Activated T-cell treated with anti-CD3 and anti-CD28 coated beads, Interleukin-2, amount 50 U/mL, for 4 hours (primary cell): ENCODE results near the gene WBP2NL. TPM values are rescaled to one million over a fixed set of nuclear protein-coding genes. Genes with fewer than 3 reads are reported as not detected.

Experiments used
- ATAC-seq, 2 donors: fragments of 200-7000 bp; cut with Tn5 transposase; one replicate each; pipeline ENCODE4 v1.10.0; 2021
- DNase-seq: peaks from one replicate; pipeline ENCODE4 v3.0.0-alpha.2; 2020
- H3K27me3 Mint-ChIP-seq: one replicate; pipeline ENCODE4 v1.8.0; 2021; ENCODE audit warnings: low read depth, mixed read lengths
- H3K36me3 Mint-ChIP-seq: one replicate; pipeline ENCODE4 v1.8.0; 2022; ENCODE audit warnings: mixed read lengths; ENCODE audit not compliant: insufficient read depth
- H3K4me1 Mint-ChIP-seq: one replicate; pipeline ENCODE4 v1.8.0; 2021; ENCODE audit warnings: low read depth, mixed read lengths
- H3K4me3 Mint-ChIP-seq: one replicate; pipeline ENCODE4 v1.8.0; 2021; ENCODE audit warnings: mild to moderate bottlenecking, moderate library complexity, mixed read lengths
- H3K9me3 Mint-ChIP-seq: one replicate; pipeline ENCODE4 v1.8.0; 2021; ENCODE audit warnings: mixed read lengths
- total RNA-seq, 3 donors: library from RNA; stranded (reverse); gene quantifications; one replicate each; pipeline ENCODE4 v1.2.1, GENCODE V29; 2021

WBP2NL gene
- total RNA-seq, 3 donors from 2014 or later: 0.16 to 0.40 (median 0.30) TPM

DNA sequence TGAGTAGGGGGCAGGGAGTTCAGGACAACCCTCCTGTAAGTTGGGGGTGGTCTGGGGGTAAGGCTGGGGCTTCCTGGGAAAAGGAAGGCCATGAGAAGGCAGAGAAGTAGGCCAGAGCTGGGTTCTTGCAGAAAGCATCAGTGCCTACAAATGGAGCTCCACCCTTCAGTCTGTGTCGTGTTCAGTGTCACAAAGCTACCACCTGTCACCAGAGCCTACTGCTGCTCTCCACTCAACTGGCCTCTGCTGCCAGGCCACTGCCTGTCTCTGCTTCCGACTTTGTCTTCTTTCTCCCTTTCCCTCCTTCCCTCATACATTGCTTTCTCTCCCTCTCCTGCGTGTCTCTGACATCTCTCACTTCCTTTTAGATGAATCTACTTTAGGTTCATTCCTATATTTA is 3.4 kb upstream of the WBP2NL start:
- H3K27me3 Mint-ChIP-seq: peaks cover 5% of the 10 kb centered on the region
- DNase-seq (no peak), ATAC-seq (no peak)
- no peak overlapping the region for H3K4me3 Mint-ChIP-seq
- peaks cover 2% of the 10 kb centered on the region for H3K36me3 Mint-ChIP-seq
- H3K9me3 Mint-ChIP-seq: peaks cover 4% of the 10 kb centered on the region
- H3K4me1 Mint-ChIP-seq: peaks cover 20% of the 10 kb centered on the region

- H3K4me3 Mint-ChIP-seq: no peak overlapping the region
- peaks cover 6% of the 10 kb centered on the region for H3K9me3 Mint-ChIP-seq
- peaks cover 5% of the 10 kb centered on the region for H3K27me3 Mint-ChIP-seq
- peaks cover 6% of the 10 kb centered on the region for H3K36me3 Mint-ChIP-seq
- peaks cover 20% of the 10 kb centered on the region for H3K4me1 Mint-ChIP-seq
- DNase-seq (no peak), ATAC-seq (no peak)
Observed at GRCh38 chr22:41996826-41997225, 1.8 kb upstream of the WBP2NL start.

GRCh38 chr22:42000466-42000865 is 1.9 kb downstream of the WBP2NL start:
- Mint-ChIP-seq H3K4me3 (no peak overlapping the region), H3K27me3 (peaks cover 5% of the 10 kb centered on the region), H3K4me1 (peaks cover 20% of the 10 kb centered on the region), H3K36me3 (peaks cover 6% of the 10 kb centered on the region), H3K9me3 (peaks cover 11% of the 10 kb centered on the region)
- ATAC-seq (no peak), DNase-seq (no peak)

- no peak for DNase-seq
- H3K9me3 Mint-ChIP-seq: peaks cover 14% of the 10 kb centered on the region
- ATAC-seq: no peak
- H3K27me3 Mint-ChIP-seq: peaks cover 5% of the 10 kb centered on the region
- H3K4me1 Mint-ChIP-seq: peaks cover 20% of the 10 kb centered on the region
- no peak overlapping the region for H3K4me3 Mint-ChIP-seq
- peaks cover 6% of the 10 kb centered on the region for H3K36me3 Mint-ChIP-seq
Observed at GRCh38 chr22:42001121-42001520, 2.5 kb downstream of the WBP2NL start.

DNA sequence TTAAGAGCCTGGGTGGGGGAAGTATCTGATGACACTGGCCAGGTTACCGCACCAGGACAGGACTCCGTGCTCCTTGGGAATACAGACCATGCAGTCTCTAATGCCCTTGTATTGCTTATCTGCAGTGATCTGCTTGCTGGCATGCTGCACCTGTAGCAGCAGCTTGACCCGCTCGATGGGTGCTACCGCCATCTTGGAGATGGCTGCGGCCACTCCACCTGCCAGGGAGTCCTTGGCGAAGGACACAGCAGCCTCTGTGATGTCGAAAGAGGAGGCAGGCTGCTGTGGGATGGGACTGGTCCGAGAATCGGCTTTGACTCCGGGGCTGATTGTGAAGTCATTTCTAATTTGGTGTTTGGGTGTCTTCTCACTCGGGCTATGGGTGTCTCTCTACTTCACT is 3.1 kb downstream of the WBP2NL start:
- peaks cover 6% of the 10 kb centered on the region for H3K36me3 Mint-ChIP-seq

GRCh38 chr22:42007922-42008321 is 9.3 kb downstream of the WBP2NL start:
- no peaks in the 10 kb centered on the region for H3K4me1 Mint-ChIP-seq
- no peak for ATAC-seq
- DNase-seq: no peak
- H3K36me3 Mint-ChIP-seq: no peaks in the 10 kb centered on the region
- H3K9me3 Mint-ChIP-seq: peaks cover 13% of the 10 kb centered on the region
- H3K27me3 Mint-ChIP-seq: peaks cover 5% of the 10 kb centered on the region
- no peak overlapping the region for H3K4me3 Mint-ChIP-seq

More for the DNA sequence above, 3.1 kb downstream of the WBP2NL start:
- no peak overlapping the region for H3K4me3 Mint-ChIP-seq
- peaks cover 5% of the 10 kb centered on the region for H3K27me3 Mint-ChIP-seq
- ATAC-seq (no peak), DNase-seq (no peak)
- H3K9me3 Mint-ChIP-seq: peaks cover 14% of the 10 kb centered on the region
- H3K4me1 Mint-ChIP-seq: peaks cover 20% of the 10 kb centered on the region

DNA sequence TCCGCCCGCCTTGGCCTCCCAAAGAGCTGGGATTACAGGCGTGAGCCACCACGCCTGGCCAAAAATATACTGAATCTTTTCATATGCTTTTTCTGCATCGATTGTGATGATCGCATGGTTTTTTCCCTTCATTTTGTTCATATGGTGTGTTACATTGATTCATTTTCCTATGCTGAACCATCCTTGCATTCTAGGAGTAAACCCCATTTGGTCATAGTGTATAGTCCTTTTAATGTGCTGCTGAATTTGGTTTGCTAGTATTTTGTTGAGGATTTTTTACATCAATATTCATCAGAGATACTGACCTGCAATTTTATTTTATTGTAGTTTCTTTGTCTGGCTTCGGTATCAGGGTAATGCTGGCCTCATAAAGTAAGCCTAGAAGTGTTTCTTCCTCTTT is 12.2 kb downstream of the WBP2NL start:
- Mint-ChIP-seq H3K4me1 (no peaks in the 10 kb centered on the region), H3K36me3 (no peaks in the 10 kb centered on the region)
- no peak for DNase-seq

DNA sequence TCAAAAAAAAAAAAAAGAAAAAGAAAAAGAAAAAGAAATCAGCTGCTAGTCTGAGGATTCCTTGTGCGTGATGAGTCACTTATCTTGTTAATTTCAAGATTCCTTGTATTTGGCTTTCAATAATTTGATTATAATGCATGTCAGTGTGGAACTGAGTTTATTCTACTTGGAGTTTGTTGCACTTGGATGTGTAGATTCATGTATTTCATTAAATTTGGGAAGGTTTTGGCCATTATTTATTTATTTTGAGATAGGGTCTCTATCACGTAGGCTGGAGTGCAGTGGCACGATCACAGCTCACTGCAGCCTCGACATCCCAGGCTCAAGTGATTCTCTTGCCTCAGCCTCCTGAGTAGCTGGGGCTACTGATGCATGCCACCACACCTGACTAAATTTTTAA is 14.8 kb downstream of the WBP2NL start:
- Mint-ChIP-seq H3K9me3 (peaks cover 8% of the 10 kb centered on the region), H3K36me3 (no peaks in the 10 kb centered on the region)

More for the DNA sequence above, 12.2 kb downstream of the WBP2NL start:
- H3K9me3 Mint-ChIP-seq: peaks cover 8% of the 10 kb centered on the region
- no peak overlapping the region for H3K4me3 Mint-ChIP-seq
- peaks cover 13% of the 10 kb centered on the region for H3K27me3 Mint-ChIP-seq
- ATAC-seq: no peak

GRCh38 chr22:42016111-42016510 is 17.5 kb downstream of the WBP2NL start:
- ATAC-seq: no peak
- Mint-ChIP-seq H3K9me3 (peaks cover 4% of the 10 kb centered on the region), H3K27me3 (peaks cover 13% of the 10 kb centered on the region), H3K4me1 (no peaks in the 10 kb centered on the region), H3K4me3 (no peak overlapping the region), H3K36me3 (no peaks in the 10 kb centered on the region)
- no peak for DNase-seq

More for the DNA sequence above, 14.8 kb downstream of the WBP2NL start:
- H3K4me1 Mint-ChIP-seq: no peaks in the 10 kb centered on the region
- no peak for DNase-seq
- no peak overlapping the region for H3K4me3 Mint-ChIP-seq
- no peak for ATAC-seq
- peaks cover 15% of the 10 kb centered on the region for H3K27me3 Mint-ChIP-seq

DNA sequence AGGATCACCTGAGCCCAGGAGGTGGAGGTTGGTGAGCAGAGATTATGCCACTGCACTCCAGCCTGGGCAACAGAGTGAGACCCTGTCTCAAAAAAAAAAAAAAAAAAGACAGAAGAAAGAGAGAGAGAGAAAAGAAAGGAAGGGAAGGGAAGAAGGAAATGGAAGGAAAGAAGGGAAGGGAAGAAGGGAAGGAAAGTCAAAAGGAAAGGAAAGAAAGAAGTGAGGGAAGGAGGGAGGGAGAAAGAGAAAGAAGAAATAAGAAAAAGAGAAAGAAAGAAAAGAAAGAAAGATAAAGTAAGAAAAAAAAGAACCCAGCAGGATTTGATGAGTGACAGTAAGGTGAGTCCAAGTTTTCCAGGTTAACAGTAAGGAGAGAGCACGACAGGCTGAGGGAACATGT is 19.6 kb downstream of the WBP2NL start:
- H3K9me3 Mint-ChIP-seq: no peaks in the 10 kb centered on the region
- peaks cover 7% of the 10 kb centered on the region for H3K4me1 Mint-ChIP-seq
- DNase-seq (no peak), ATAC-seq (no peak)
- no peaks in the 10 kb centered on the region for H3K36me3 Mint-ChIP-seq
- no peak overlapping the region for H3K4me3 Mint-ChIP-seq
- H3K27me3 Mint-ChIP-seq: peaks cover 13% of the 10 kb centered on the region

DNA sequence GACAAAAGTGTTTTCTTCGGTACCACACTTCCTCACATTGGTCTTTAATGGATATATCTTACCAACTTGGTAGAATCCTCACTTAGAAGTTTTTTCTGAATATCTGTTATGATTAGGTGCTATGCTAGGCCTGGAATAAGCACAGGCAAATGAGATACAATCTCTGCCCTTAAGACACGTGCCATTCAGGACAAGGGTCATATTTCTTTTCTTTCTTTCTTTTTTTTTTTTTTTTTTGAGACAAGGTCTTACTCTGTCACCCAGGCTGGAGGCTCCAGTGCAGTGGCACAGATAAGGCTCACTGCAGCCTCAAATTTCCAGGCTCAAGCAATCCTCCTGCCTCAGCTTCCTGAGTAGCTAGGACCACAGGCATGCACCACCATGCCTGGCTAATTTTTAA is 23.0 kb downstream of the WBP2NL start:
- Mint-ChIP-seq H3K4me3 (no peak overlapping the region), H3K4me1 (peaks cover 11% of the 10 kb centered on the region), H3K27me3 (peaks cover 4% of the 10 kb centered on the region), H3K36me3 (no peaks in the 10 kb centered on the region), H3K9me3 (no peaks in the 10 kb centered on the region)
- DNase-seq (no peak), ATAC-seq (no peak)

GRCh38 chr22:42022162-42022847 is 23.7 kb downstream of the WBP2NL start:
- Mint-ChIP-seq H3K27me3 (peaks cover 3% of the 10 kb centered on the region), H3K9me3 (no peaks in the 10 kb centered on the region), H3K36me3 (no peaks in the 10 kb centered on the region), H3K4me3 (no peak overlapping the region), H3K4me1 (peaks cover 11% of the 10 kb centered on the region)
- peak; percentile 25 to 34 for ATAC-seq
- no peak for DNase-seq

DNA sequence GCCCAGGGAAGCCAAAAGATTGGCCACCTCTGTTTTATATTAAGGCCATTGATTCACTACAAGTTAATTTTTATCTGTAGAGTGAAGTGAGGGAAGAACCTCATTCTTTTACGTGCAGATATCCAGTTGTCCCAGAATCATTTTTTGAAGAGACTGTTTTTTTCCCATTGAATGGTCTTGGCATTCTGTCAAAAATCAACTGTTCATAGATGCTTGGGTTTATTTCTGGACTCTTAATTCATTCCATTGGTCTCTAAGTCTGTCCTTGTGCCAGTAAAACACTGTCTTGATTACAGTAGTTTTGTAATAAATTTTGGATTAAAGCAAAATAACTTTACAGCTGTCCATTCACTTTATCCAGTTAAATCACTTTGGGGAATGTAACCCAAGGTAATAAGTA is 26.8 kb downstream of the WBP2NL start:
- DNase-seq (no peak), ATAC-seq (no peak)
- no peaks in the 10 kb centered on the region for H3K27me3 Mint-ChIP-seq
- H3K36me3 Mint-ChIP-seq: no peaks in the 10 kb centered on the region
- H3K9me3 Mint-ChIP-seq: no peaks in the 10 kb centered on the region
- H3K4me1 Mint-ChIP-seq: peaks cover 15% of the 10 kb centered on the region
- no peak overlapping the region for H3K4me3 Mint-ChIP-seq

GRCh38 chr22:42026705-42027104 is 28.1 kb downstream of the WBP2NL start:
- Mint-ChIP-seq H3K27me3 (no peaks in the 10 kb centered on the region), H3K9me3 (no peaks in the 10 kb centered on the region), H3K4me3 (no peak overlapping the region), H3K36me3 (no peaks in the 10 kb centered on the region), H3K4me1 (peaks cover 27% of the 10 kb centered on the region)
- ATAC-seq: no peak
- no peak for DNase-seq

DNA sequence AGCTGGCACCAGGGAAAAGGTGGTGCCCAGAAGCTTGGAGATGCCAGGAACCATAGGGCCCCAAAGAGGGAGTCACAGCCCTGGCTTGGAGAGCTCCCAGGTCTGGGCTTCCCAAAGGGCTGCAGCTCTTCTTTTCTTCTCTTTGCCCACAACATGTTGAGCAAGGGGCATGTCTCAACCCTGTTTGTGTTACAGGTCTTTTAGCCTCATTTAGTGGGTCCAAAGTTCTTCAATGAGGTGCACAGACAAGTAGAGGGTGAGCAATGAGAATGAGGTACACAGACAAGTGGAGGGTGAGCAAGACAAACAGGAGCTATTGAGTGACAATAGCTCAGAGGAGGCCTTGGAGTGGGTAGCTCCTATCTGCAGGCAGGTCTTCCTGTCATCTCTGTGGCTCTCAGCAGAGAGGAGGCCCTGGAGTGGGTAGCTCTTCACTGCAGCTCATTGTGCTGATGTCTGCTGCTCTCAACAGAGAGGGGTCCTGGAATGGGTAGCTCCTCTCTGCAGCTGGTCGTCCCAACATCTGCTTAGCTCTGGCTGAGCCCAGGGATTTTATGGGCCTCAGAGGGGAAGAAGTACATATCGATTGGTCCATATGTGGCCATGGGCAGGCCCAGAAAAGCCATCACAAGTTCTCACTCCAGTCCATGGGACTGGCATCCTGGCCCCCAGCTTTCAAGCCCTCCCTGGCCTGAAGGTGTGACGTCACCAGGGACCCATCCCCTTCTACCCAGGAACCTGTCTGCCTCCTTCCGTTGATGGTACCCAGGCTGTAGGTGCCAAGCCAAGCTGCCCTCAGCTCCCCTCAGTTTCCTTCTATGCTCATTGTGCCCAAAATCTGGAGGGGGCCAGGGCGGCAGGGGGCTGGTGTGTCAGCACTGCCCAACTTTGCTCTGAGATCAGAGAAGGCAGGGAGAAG is 34.9 kb downstream of the WBP2NL start:
- peaks cover 19% of the 10 kb centered on the region for H3K4me1 Mint-ChIP-seq
- ATAC-seq (no peak), DNase-seq (no peak)
- H3K36me3 Mint-ChIP-seq: peaks cover 5% of the 10 kb centered on the region
- no peaks in the 10 kb centered on the region for H3K27me3 Mint-ChIP-seq
- H3K4me3 Mint-ChIP-seq: no peak overlapping the region
- H3K9me3 Mint-ChIP-seq: peaks cover 13% of the 10 kb centered on the region
